ENCODE data around the gene OVCA2. TPM values are rescaled to one million over a fixed set of nuclear protein-coding genes. Genes with fewer than 3 reads are reported as not detected.

Gene OVCA2
- total and polyA plus RNA-seq, 9 donors = 8.7 to 21.8 (median 13.8) TPM

GRCh38 chr17:2023692-2024571 lies 17.9 kb upstream of the OVCA2 start:
- peak; percentile 72 for DNase-seq
- Histone ChIP-seq H3K36me3 (ENCODE audit: control insufficient read depth, insufficient read depth, low read length) (no peaks in the 10 kb centered on the region), H3K9me3 (replicated peaks; ENCODE audit: control insufficient read depth, low read depth, low read length) (no peaks in the 10 kb centered on the region), H3K27ac (ENCODE audit: low read length) (no peak overlapping the region), H3K27me3 (ENCODE audit: control insufficient read depth, insufficient read depth, low read length) (peaks cover 93% of the 10 kb centered on the region), H3K4me3 (ENCODE audit: low read length) (peak overlapping the region; percentile 25), H3K4me1 (ENCODE audit: control insufficient read depth, insufficient read depth, low read length) (peaks cover 19% of the 10 kb centered on the region)
- WGBS (ENCODE audit: insufficient coverage) = under 1% methylated on average over 85 of the region's 85 CpGs

DNA sequence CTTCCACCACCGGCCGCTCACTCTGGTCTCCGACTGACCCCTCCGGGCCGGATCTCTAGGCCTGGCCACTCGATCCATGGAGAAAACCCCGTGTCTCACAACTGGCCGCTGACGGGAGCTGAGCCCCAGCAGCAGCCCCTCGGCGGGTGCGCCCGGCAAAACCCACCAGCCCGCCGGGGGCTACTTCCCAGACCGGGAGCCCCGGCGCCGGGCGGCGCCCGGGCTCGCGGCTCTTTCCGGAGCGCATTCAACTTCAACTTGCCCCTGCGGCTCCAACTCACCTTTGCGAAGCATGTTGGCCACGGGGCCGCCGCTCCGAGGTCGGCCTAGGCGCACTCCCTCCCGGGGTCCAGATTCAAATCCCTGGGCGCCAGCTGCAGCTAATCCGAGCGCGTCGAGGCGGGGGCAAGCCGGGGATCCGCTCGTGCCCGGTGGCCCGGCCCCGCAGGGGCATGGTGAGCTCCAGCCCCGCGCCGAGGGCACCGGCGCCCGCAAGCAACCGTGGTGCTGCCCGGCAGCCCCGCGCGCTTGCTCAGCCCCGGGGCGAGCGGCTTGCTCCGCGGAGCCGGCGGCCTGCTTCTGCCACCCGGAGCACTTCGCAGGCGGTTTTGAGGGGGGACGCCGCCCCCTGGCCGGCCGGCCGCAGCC lies 17.1 kb upstream of the OVCA2 start:
- peaks cover 91% of the 10 kb centered on the region for H3K27me3 ChIP-seq (ENCODE audit: control insufficient read depth, insufficient read depth, low read length)
- WGBS (ENCODE audit: insufficient coverage) = under 1% methylated on average over 72 of the region's 73 CpGs
- H3K9me3 ChIP-seq (replicated peaks; ENCODE audit: control insufficient read depth, low read depth, low read length) = no peaks in the 10 kb centered on the region
- peaks cover 23% of the 10 kb centered on the region for H3K4me1 ChIP-seq (ENCODE audit: control insufficient read depth, insufficient read depth, low read length)
- no peaks in the 10 kb centered on the region for H3K36me3 ChIP-seq (ENCODE audit: control insufficient read depth, insufficient read depth, low read length)
- no peak for DNase-seq
- H3K27ac ChIP-seq (ENCODE audit: low read length) = no peak overlapping the region
- H3K4me3 ChIP-seq (ENCODE audit: low read length) = peak overlapping the region; percentile 32

DNA sequence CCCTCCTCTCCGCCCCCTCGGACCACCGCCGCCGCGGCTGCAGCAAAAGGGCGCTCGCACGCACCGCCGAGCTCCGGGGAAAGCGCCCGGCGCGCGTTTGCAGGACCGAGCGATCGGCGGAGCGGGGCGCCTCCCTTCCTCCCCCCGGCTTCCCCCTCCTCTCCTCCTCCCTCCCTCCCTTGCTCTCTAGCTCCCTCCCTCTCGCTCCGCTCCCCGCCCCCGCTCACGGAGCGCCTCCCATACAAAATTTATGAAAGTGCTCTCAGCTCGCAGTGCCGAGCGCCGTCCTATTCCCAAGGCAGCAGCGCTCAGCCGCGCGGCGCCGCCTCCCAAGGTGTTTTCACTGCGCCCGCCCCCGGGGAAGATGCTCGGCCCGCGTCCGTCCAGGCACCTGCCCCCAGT lies 16.6 kb upstream of the OVCA2 start, which contains the start of gene RTN4RL1:
RTN4RL1 (minus strand) TSS at position 115 of the 402 bp plus-strand sequence. CDS start 469 bp downstream, outside the sequence.
- DNase-seq = peak; percentile 73
- H3K9me3 ChIP-seq (replicated peaks; ENCODE audit: control insufficient read depth, low read depth, low read length) = no peaks in the 10 kb centered on the region
- H3K4me3 ChIP-seq (ENCODE audit: low read length) = peak within 1 kb of the TSS; percentile 32
- H3K27me3 ChIP-seq (ENCODE audit: control insufficient read depth, insufficient read depth, low read length) = peaks cover 89% of the 10 kb centered on the region
- no peak within 1 kb of the TSS for H3K27ac ChIP-seq (ENCODE audit: low read length)
- 0% methylated on average over 46 of the region's 47 CpGs for WGBS (ENCODE audit: insufficient coverage)
- H3K4me1 ChIP-seq (ENCODE audit: control insufficient read depth, insufficient read depth, low read length) = peaks cover 24% of the 10 kb centered on the region
- no peaks in the 10 kb centered on the region for H3K36me3 ChIP-seq (ENCODE audit: control insufficient read depth, insufficient read depth, low read length)

GRCh38 chr17:2025622-2026309 lies 16.1 kb upstream of the OVCA2 start:
- WGBS (ENCODE audit: insufficient coverage) = under 1% methylated on average over 41 of the region's 55 CpGs
- H3K4me3 ChIP-seq (ENCODE audit: low read length) = peak overlapping the region; percentile 32
- H3K4me1 ChIP-seq (ENCODE audit: control insufficient read depth, insufficient read depth, low read length) = peaks cover 28% of the 10 kb centered on the region
- DNase-seq = peak; percentile 65
- peaks cover 85% of the 10 kb centered on the region for H3K27me3 ChIP-seq (ENCODE audit: control insufficient read depth, insufficient read depth, low read length)
- no peaks in the 10 kb centered on the region for H3K9me3 ChIP-seq (replicated peaks; ENCODE audit: control insufficient read depth, low read depth, low read length)
- H3K36me3 ChIP-seq (ENCODE audit: control insufficient read depth, insufficient read depth, low read length) = no peaks in the 10 kb centered on the region
- H3K27ac ChIP-seq (ENCODE audit: low read length) = no peak overlapping the region

DNA sequence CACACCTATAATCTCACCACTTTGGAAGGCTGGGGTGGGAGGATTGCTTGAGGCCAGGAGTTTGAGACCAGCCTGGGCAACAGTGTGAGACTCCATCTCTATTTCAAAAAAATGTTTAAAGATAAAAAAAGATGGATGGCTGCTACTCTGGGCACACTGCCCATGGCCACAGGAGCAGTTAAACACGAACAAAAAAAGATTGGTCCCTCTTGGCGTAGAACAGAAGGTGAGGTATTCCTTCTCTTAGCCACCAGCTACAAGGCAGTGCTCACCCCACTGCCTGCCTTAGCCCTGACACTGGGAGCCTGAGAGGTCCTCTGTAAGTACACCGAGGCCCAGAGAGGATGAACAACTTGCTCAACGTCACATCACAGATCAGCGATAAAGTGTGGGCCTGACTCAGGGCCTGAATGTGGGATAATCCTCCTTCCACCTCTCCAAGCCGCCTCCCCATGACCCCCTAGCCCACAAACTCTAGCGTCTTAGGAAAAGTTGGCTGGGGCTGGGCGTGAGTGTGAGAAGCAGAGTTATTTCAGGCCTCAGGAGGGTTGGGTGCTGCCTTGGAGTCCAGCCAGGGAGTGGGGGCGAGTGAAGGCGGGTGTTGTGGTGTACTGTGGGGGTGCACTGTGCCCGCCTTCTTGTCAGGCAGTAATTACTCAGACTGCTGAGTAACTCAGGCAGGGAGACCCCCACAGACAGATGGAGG lies 14.1 kb upstream of the OVCA2 start:
- Histone ChIP-seq H3K27me3 (ENCODE audit: control insufficient read depth, insufficient read depth, low read length) (peaks cover 70% of the 10 kb centered on the region), H3K4me1 (ENCODE audit: control insufficient read depth, insufficient read depth, low read length) (peaks cover 34% of the 10 kb centered on the region), H3K9me3 (replicated peaks; ENCODE audit: control insufficient read depth, low read depth, low read length) (no peaks in the 10 kb centered on the region), H3K4me3 (ENCODE audit: low read length) (no peak overlapping the region), H3K27ac (ENCODE audit: low read length) (no peak overlapping the region), H3K36me3 (ENCODE audit: control insufficient read depth, insufficient read depth, low read length) (peaks cover 4% of the 10 kb centered on the region)
- DNase-seq = no peak
- WGBS (ENCODE audit: insufficient coverage) = 68% methylated on average over 4 of the region's 11 CpGs

DNA sequence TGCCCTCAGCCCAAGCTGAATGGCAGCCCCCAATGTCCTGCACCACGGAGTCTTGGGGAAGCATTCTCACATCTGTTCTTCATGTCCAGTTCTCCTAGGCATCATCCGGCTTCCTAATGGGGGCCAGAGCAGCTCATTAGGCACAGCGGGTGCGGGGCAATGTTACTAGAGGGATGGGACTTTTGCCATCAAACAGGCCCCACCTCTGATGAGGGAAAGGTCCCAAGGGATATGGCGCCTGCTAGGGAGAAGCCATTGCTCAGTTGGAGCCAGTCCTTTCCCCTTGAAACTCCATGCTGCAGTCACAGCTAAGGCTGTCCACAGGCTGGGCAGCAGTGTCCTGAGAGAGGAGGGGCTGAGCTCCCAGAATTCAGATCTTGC lies 13.6 kb upstream of the OVCA2 start:
- peaks cover 65% of the 10 kb centered on the region for H3K27me3 ChIP-seq (ENCODE audit: control insufficient read depth, insufficient read depth, low read length)
- no peak overlapping the region for H3K27ac ChIP-seq (ENCODE audit: low read length)

GRCh38 chr17:2028737-2029136 lies 13.1 kb upstream of the OVCA2 start:
- Histone ChIP-seq H3K36me3 (ENCODE audit: control insufficient read depth, insufficient read depth, low read length) (peaks cover 8% of the 10 kb centered on the region), H3K4me3 (ENCODE audit: low read length) (no peak overlapping the region), H3K9me3 (replicated peaks; ENCODE audit: control insufficient read depth, low read depth, low read length) (no peaks in the 10 kb centered on the region), H3K27ac (ENCODE audit: low read length) (no peak overlapping the region), H3K27me3 (ENCODE audit: control insufficient read depth, insufficient read depth, low read length) (peaks cover 60% of the 10 kb centered on the region), H3K4me1 (ENCODE audit: control insufficient read depth, insufficient read depth, low read length) (peaks cover 31% of the 10 kb centered on the region)
- WGBS (ENCODE audit: insufficient coverage) = 19% methylated on average over 6 of the region's 6 CpGs
- no peak for DNase-seq

More for the DNA sequence above, 13.6 kb upstream of the OVCA2 start:
- DNase-seq = no peak
- Histone ChIP-seq H3K4me1 (ENCODE audit: control insufficient read depth, insufficient read depth, low read length) (peaks cover 33% of the 10 kb centered on the region), H3K9me3 (replicated peaks; ENCODE audit: control insufficient read depth, low read depth, low read length) (no peaks in the 10 kb centered on the region), H3K36me3 (ENCODE audit: control insufficient read depth, insufficient read depth, low read length) (peaks cover 4% of the 10 kb centered on the region), H3K4me3 (ENCODE audit: low read length) (no peak overlapping the region)
- WGBS (ENCODE audit: insufficient coverage) = 55% methylated on average over 2 of the region's 5 CpGs

GRCh38 chr17:2029911-2030778 lies 11.7 kb upstream of the OVCA2 start, which contains the start of gene DPH1:
DPH1 (plus strand) TSS chr17:2030153; CDS start chr17:2030170, 17 bp downstream.
- DNase-seq = peak; percentile 92
- under 1% methylated on average over 55 of the region's 59 CpGs for WGBS (ENCODE audit: insufficient coverage)
- peaks cover 47% of the 10 kb centered on the region for H3K27me3 ChIP-seq (ENCODE audit: control insufficient read depth, insufficient read depth, low read length)
- peak within 1 kb of the TSS; percentile 36 for H3K27ac ChIP-seq (ENCODE audit: low read length)
- peaks cover 23% of the 10 kb centered on the region for H3K4me1 ChIP-seq (ENCODE audit: control insufficient read depth, insufficient read depth, low read length)
- peak within 1 kb of the TSS; percentile 99 for H3K4me3 ChIP-seq (ENCODE audit: low read length)
- H3K9me3 ChIP-seq (replicated peaks; ENCODE audit: control insufficient read depth, low read depth, low read length) = no peaks in the 10 kb centered on the region
- H3K36me3 ChIP-seq (ENCODE audit: control insufficient read depth, insufficient read depth, low read length) = peaks cover 11% of the 10 kb centered on the region

DNA sequence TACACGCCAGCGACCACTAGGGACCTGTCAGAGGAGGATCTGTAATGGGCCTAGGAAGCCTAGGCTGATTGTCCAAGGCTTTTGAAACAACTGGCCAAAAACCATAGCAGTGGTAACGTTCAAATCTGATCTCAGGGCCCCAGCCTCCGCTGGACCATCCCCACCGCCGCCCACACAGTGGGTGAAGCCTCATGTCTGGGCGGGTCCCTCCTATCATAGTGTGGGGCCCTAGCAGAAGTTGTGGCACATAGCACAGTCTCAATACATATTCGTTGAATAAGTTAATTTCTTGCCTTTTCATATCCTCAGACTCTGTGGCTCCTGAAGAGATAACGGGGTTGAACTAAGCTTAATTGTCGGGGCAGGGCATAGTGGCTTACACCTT lies 11.1 kb upstream of the OVCA2 start:
- Histone ChIP-seq H3K4me1 (ENCODE audit: control insufficient read depth, insufficient read depth, low read length) (peaks cover 20% of the 10 kb centered on the region), H3K27me3 (ENCODE audit: control insufficient read depth, insufficient read depth, low read length) (peaks cover 41% of the 10 kb centered on the region), H3K36me3 (ENCODE audit: control insufficient read depth, insufficient read depth, low read length) (peaks cover 13% of the 10 kb centered on the region), H3K9me3 (replicated peaks; ENCODE audit: control insufficient read depth, low read depth, low read length) (no peaks in the 10 kb centered on the region), H3K4me3 (ENCODE audit: low read length) (peak overlapping the region; percentile 99), H3K27ac (ENCODE audit: low read length) (no peak overlapping the region)
- DNase-seq = no peak
- WGBS (ENCODE audit: insufficient coverage) = 19% methylated on average over 8 of the region's 10 CpGs
